GM12872 (cell line): ENCODE data around the gene TSPAN18.

Experiments
- CTCF ChIP-seq: IDR thresholded peaks from 3 replicates; pipeline ENCODE4 v1.5.1; 2011; ENCODE audit warnings: low read depth, mild to moderate bottlenecking, low read length, moderate library complexity; ENCODE audit not compliant: insufficient read depth

TSPAN18 gene

GRCh38 chr11:44702889-44703288 is 23.9 kb upstream of the TSPAN18 start:
- TF ChIP-seq CTCF, result no peak

GRCh38 chr11:44707094-44707493 is 19.7 kb upstream of the TSPAN18 start:
- TF ChIP-seq CTCF, result no peak

GRCh38 chr11:44708009-44708408 is 18.8 kb upstream of the TSPAN18 start:
- TF ChIP-seq CTCF, result no peak

- TF ChIP-seq CTCF, result no peak
These were observed 18.1 kb upstream of the TSPAN18 start for GRCh38 chr11:44708523-44709280.

GRCh38 chr11:44709281-44709562 is 17.5 kb upstream of the TSPAN18 start:
- no peak for TF ChIP-seq CTCF

- TF ChIP-seq CTCF, result no peak
These were observed 16.8 kb upstream of the TSPAN18 start for GRCh38 chr11:44709966-44710365.

GRCh38 chr11:44711113-44711786 is 15.5 kb upstream of the TSPAN18 start:
- TF ChIP-seq CTCF, result no peak
